Caco-2 (cell line): ENCODE results near the gene PTCH1. TPM values are rescaled to one million over a fixed set of nuclear protein-coding genes. Genes with fewer than 3 reads are reported as not detected.
A peak's percentile ranks its signal among the peaks of the same experiment; 100 is the strongest.

Source experiments
- BruUV-seq: library from RNA; stranded (reverse); fragments of 400-500 nt; replicated peaks from 2 replicates; lab custom pipeline; 2021; lab: Mats Ljungman, UMichigan
- CTCF ChIA-PET: fragments of 300-600 bp; sonication (Branson Sonifier 250); formaldehyde crosslinking; loops from one replicate; lab custom pipeline; 2022; ENCODE audit warnings: antibody characterized with exemption; lab: Charles Lee
- POLR2A ChIA-PET: fragments of 300-600 bp; sonication (Branson Sonifier 250); formaldehyde crosslinking; loops from one replicate; lab custom pipeline; 2022; ENCODE audit warnings: antibody characterized with exemption; lab: Charles Lee
- DNase-seq, 2 experiments: peaks; one replicate each; pipeline versions ENCODE4 v3.0.0 to v3.0.0-alpha.2; 2020 to 2022
- H3K27me3 ChIP-seq: replicated peaks from 2 replicates; pipeline ENCODE4 v1.6.0; 2011; ENCODE audit warnings: low read length; ENCODE audit not compliant: control insufficient read depth, insufficient read depth
- H3K36me3 ChIP-seq: 2 replicates; pipeline ENCODE4 v1.5.1; 2011; ENCODE audit warnings: low read length; ENCODE audit not compliant: control insufficient read depth, insufficient read depth
- H3K4me1 ChIP-seq: fragments of 250-450 bp; sonication (Bioruptor Pico); 2 replicates; pipeline ENCODE4 v1.5.1; 2020; ENCODE audit warnings: mild to moderate bottlenecking
- H3K4me3 ChIP-seq: 2 replicates; pipeline ENCODE4 v1.5.1; 2011; ENCODE audit warnings: low read depth, mild to moderate bottlenecking, control low read depth, low read length
- H3K9me3 ChIP-seq: fragments of 250-450 bp; sonication (Bioruptor Pico); 2 replicates; pipeline ENCODE4 v1.5.1; 2020; ENCODE audit warnings: mild to moderate bottlenecking, moderate library complexity
- H3K27ac Mint-ChIP-seq: one replicate; pipeline ENCODE4 v1.8.0; 2022; ENCODE audit warnings: mixed read lengths; ENCODE audit not compliant: unreplicated experiment
- H3K27me3 Mint-ChIP-seq: one replicate; pipeline ENCODE4 v1.8.0; 2022; ENCODE audit warnings: mixed read lengths; ENCODE audit not compliant: insufficient read depth, unreplicated experiment
- H3K36me3 Mint-ChIP-seq: one replicate; pipeline ENCODE4 v1.8.0; 2022; ENCODE audit warnings: mild to moderate bottlenecking, mixed read lengths; ENCODE audit not compliant: insufficient read depth, unreplicated experiment
- H3K4me1 Mint-ChIP-seq: one replicate; pipeline ENCODE4 v1.8.0; 2022; ENCODE audit warnings: low read depth, mixed read lengths; ENCODE audit not compliant: unreplicated experiment
- H3K4me3 Mint-ChIP-seq: one replicate; pipeline ENCODE4 v1.8.0; 2022; ENCODE audit warnings: mild to moderate bottlenecking, moderate library complexity, mixed read lengths; ENCODE audit not compliant: unreplicated experiment
- H3K9me3 Mint-ChIP-seq: one replicate; pipeline ENCODE4 v1.8.0; 2022; ENCODE audit warnings: mixed read lengths; ENCODE audit not compliant: unreplicated experiment
- CTCF ChIP-seq, 2 experiments: fragments of 200-600 bp in 1 of 2; IDR thresholded peaks; 1 replicate in 1 of 2; 2 replicates in 1 of 2; pipeline versions ENCODE4 v1.5.1 to v1.8.0; 2011 to 2022; ENCODE audit warnings: antibody characterized with exemption in 1 of 2, control low read depth in 1 of 2, inconsistent platforms in 1 of 2, low read depth in 1 of 2, low read length in 1 of 2, mild to moderate bottlenecking in 1 of 2, moderate library complexity in 1 of 2; ENCODE audit not compliant: insufficient read depth in 1 of 2, severe bottlenecking in 1 of 2, unreplicated experiment in 1 of 2
- intact Hi-C: fragments of 100-400 bp; cut with micrococcal nuclease; formaldehyde crosslinking; loops from one replicate; pipeline ENCODE4 v1.10.0; 2022; ENCODE audit not compliant: unreplicated experiment
- total RNA-seq: library from RNA; stranded (reverse); gene quantifications from 2 replicates; pipeline ENCODE4 v1.2.3, GENCODE V29; 2022

PTCH1 gene
- total RNA-seq, 1 experiment from 2014 or later = 25.9 TPM

- Histone ChIP-seq H3K27me3 (no peaks in the 10 kb centered on the region), H3K4me1 (peaks cover 18% of the 10 kb centered on the region), H3K4me3 (no peak overlapping the region), H3K9me3 (no peaks in the 10 kb centered on the region), H3K36me3 (no peaks in the 10 kb centered on the region; the same call in 1 of the 2 replicates)
- Mint-ChIP-seq H3K9me3 (no peaks in the 10 kb centered on the region), H3K27me3 (no peaks in the 10 kb centered on the region), H3K4me3 (no peak overlapping the region), H3K27ac (no peak overlapping the region), H3K36me3 (no peaks in the 10 kb centered on the region), H3K4me1 (peaks cover 30% of the 10 kb centered on the region)
- CTCF ChIA-PET = no interaction called here
- no TSS peak for BruUV-seq
- intact Hi-C loops = no loop called here
- POLR2A ChIA-PET = no interaction called here
- no peak for TF ChIP-seq CTCF (IDR thresholded peaks at IDR 0.05; ENCODE audit: insufficient read depth in 1 of 2, low read depth in 1 of 2, low read length in 1 of 2, severe bottlenecking in 1 of 2, unreplicated experiment in 1 of 2)
- no peak for DNase-seq
Measured at GRCh38 chr9:95502248-95502647, 14.5 kb downstream of the PTCH1 start.

GRCh38 chr9:95499847-95500246 is 16.9 kb downstream of the PTCH1 start:
- peaks cover 18% of the 10 kb centered on the region for H3K4me1 ChIP-seq
- intact Hi-C loops = no loop called here
- H3K27me3 ChIP-seq = no peaks in the 10 kb centered on the region
- no peak overlapping the region for H3K27ac Mint-ChIP-seq
- no peak overlapping the region for H3K4me3 ChIP-seq
- no peaks in the 10 kb centered on the region for H3K36me3 Mint-ChIP-seq
- POLR2A ChIA-PET = no interaction called here
- no TSS peak for BruUV-seq
- H3K9me3 Mint-ChIP-seq = no peaks in the 10 kb centered on the region
- DNase-seq = peak; percentile 43 to 62
- TF ChIP-seq CTCF (IDR thresholded peaks at IDR 0.05; ENCODE audit: insufficient read depth in 1 of 2, low read depth in 1 of 2, low read length in 1 of 2, severe bottlenecking in 1 of 2, unreplicated experiment in 1 of 2) = no peak
- H3K27me3 Mint-ChIP-seq = no peaks in the 10 kb centered on the region
- no peaks in the 10 kb centered on the region; the same call in 1 of the 2 replicates for H3K36me3 ChIP-seq
- CTCF ChIA-PET = no interaction called here
- no peaks in the 10 kb centered on the region for H3K9me3 ChIP-seq
- H3K4me1 Mint-ChIP-seq = peaks cover 26% of the 10 kb centered on the region
- no peak overlapping the region for H3K4me3 Mint-ChIP-seq

- Histone ChIP-seq H3K4me1 (peaks cover 15% of the 10 kb centered on the region), H3K9me3 (no peaks in the 10 kb centered on the region), H3K36me3 (no peaks in the 10 kb centered on the region; the same call in 1 of the 2 replicates), H3K27me3 (no peaks in the 10 kb centered on the region), H3K4me3 (no peak overlapping the region)
- Mint-ChIP-seq H3K27ac (no peak overlapping the region), H3K4me3 (no peak overlapping the region), H3K4me1 (peaks cover 24% of the 10 kb centered on the region), H3K27me3 (no peaks in the 10 kb centered on the region), H3K36me3 (peaks cover 6% of the 10 kb centered on the region), H3K9me3 (no peaks in the 10 kb centered on the region)
- intact Hi-C loops = no loop called here
- CTCF ChIA-PET = no interaction called here
- no peak for TF ChIP-seq CTCF (IDR thresholded peaks at IDR 0.05; ENCODE audit: insufficient read depth in 1 of 2, low read depth in 1 of 2, low read length in 1 of 2, severe bottlenecking in 1 of 2, unreplicated experiment in 1 of 2)
- no TSS peak for BruUV-seq
- POLR2A ChIA-PET = no interaction called here
- DNase-seq = no peak
Measured at GRCh38 chr9:95499046-95499676, 17.6 kb downstream of the PTCH1 start.
